ENCODE results near the gene OBSCN.

DNA sequence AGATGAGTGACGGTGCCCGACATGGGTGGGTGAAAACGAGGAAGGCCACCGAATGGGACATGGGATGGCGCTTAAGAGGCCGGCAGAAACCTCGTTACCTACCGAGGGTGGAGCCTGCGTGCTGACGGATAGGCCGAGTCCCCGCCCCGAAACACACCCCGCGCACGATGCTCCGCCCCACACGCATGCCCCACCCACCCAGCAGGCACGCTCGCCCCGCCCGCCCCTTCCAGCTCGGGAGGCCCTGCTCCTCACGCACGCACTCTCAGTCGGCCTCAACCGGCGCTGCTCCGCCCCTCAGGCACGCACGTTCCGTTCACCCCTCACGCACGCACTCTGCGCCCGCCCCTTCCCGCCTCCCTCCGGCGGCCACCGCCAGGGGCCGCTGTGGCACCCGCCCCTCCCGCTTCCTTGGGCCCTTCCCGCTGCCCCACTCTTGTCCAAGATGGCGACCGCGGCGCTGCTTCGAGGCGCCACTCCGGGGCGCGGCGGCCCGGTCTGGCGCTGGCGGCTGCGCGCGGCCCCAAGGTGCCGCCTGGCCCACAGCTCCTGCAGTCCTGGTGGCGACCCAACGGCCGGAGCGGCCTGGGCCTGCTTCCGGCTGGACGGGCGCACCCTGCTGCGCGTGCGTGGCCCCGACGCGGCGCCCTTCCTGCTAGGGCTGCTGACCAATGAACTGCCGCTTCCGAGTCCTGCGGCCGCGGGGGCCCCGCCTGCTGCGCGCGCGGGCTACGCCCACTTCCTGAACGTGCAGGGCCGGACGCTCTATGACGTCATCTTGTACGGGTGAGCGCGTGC lies 42.3 kb upstream of the OBSCN start, which contains the start of gene IBA57:
- TF ChIP-seq, protein P1, sequence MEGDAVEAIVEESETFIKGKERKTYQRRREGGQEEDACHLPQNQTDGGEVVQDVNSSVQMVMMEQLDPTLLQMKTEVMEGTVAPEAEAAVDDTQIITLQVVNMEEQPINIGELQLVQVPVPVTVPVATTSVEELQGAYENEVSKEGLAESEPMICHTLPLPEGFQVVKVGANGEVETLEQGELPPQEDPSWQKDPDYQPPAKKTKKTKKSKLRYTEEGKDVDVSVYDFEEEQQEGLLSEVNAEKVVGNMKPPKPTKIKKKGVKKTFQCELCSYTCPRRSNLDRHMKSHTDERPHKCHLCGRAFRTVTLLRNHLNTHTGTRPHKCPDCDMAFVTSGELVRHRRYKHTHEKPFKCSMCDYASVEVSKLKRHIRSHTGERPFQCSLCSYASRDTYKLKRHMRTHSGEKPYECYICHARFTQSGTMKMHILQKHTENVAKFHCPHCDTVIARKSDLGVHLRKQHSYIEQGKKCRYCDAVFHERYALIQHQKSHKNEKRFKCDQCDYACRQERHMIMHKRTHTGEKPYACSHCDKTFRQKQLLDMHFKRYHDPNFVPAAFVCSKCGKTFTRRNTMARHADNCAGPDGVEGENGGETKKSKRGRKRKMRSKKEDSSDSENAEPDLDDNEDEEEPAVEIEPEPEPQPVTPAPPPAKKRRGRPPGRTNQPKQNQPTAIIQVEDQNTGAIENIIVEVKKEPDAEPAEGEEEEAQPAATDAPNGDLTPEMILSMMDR (IDR thresholded peaks at IDR 0.05; ENCODE audit: insufficient read depth, low read depth, low read length), result peak; percentile 49
- TF ChIP-seq EZH2 (IDR thresholded peaks at IDR 0.05; ENCODE audit: insufficient read depth, low read length), result no peak
